GM18511 (cell line): ENCODE results near the gene GMDS.

Experiments used
- ATAC-seq: cut with Tn5 transposase; IDR thresholded peaks from one replicate; pipeline ENCODE4 v1.9.1; 2021; ENCODE audit warnings: mild to moderate bottlenecking, moderate library complexity; ENCODE audit not compliant: unreplicated experiment

The GMDS gene

DNA sequence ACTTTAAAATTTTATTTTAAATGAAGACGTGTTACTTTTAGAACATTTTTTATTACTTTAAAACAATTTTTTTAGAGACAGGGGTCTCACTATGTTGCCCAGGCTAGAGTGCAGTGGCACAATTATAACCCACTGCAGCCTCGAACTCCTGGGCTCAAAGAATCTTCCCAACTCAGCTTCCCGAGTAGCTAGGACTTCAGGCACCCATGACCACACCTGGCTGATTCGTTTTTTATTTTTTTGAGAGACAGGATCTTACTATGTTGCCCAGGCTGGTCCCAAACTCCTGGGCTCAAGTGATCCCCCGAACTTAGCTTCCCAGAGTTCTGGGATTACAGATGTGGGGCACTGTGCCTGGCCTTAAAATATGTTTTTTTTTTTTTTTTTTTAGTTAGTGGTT is 287.7 kb downstream of the GMDS start:
- no peak for ATAC-seq

DNA sequence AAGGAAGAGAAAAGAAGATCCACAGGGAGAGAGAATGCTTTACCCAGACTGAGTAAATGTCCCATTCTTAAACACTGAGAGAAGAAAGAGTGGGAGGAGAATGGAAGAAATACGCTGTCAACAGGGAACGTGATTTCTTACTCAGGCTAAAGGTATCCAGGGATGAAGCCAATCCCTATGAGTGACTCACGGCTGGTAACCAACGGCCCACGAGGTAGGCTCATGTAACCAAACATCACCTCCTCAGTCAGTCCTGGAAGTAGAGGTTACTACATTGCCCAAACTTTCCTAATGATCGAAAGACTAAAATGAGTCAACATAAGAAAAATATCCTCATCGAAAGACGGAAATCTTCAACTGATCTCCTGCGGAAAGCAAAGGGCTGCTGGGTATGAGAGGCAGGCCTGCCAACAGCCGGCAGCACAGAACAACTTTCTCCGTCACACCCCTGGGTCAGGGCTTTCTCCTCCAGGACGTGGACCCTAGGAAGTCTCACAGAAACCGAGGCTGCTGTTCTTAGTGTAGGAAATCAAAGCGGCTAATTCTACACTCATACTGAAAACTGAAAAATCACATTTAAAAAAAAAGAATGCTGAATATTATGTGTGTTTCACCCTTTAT is 292.6 kb downstream of the GMDS start:
- no peak for ATAC-seq

DNA sequence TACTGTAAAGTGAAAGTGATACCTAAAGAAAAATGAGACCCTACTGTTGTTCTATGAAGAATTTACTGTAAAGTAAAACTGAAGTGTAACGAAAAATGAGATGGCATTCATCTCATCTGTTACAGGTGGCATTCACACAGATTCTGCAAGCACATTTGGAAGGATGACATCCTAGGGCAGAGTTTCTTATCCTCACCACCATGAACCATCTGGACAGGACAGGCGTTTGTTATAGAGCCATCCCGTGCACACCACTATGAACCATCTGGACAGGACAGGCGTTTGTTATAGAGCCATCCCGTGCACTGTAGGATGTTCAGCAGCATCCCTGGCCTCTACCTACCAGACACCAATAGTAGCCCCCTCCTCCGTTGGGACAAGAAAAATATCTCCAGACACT is 294.8 kb downstream of the GMDS start:
- ATAC-seq = no peak

- no peak for ATAC-seq
These were observed 295.9 kb downstream of the GMDS start for GRCh38 chr6:1949538-1949937.

DNA sequence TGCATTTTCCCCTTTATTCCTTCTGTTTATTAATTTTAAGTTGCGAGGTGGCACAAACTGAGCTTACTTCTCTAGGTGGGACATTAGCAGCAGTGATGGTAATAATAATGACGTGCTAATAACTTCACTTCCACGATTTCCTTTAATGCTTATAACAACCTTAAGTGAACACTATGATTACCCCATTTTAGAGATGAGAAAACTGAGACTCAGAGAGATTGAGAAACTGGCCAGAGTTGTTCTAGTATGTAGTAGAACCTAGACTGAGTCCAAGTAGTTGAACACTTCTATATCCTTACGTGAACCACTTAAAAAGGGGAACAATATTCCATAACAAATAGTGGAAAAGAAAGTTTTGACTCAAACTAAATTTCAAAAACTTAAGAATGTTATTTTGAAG is 297.5 kb downstream of the GMDS start:
- no peak for ATAC-seq

- ATAC-seq = no peak
These were observed 298.8 kb downstream of the GMDS start for GRCh38 chr6:1946583-1946982.

DNA sequence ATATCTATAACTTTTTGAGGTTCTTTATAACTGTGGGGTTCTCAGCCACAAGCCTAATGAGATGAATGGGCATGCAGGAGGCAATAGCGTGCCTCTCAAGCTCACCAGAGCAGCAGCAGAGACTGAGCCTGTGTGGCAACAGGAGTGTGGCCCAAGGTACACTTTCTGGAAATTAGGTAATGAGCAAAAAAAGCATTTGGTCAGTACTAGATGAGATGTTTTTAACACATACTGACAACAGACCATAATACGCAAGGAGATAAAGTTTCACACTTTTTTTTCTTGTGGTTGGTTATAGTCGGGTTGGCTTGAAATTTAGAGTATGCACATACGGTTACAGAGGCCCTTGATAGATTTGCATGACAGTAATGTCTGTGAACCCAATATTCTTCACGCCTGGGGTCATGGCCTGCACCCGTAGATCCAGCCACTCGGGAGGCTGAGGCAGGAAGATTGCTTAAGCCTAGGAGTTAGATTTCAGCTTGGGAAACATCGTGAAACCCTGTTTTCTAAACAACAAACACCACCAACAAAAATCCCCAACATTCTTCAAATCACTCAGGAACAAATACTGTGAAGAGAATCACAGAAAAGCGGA is 300.1 kb downstream of the GMDS start:
- no peak for ATAC-seq

GRCh38 chr6:1942834-1943233 is 302.6 kb downstream of the GMDS start:
- no peak for ATAC-seq

DNA sequence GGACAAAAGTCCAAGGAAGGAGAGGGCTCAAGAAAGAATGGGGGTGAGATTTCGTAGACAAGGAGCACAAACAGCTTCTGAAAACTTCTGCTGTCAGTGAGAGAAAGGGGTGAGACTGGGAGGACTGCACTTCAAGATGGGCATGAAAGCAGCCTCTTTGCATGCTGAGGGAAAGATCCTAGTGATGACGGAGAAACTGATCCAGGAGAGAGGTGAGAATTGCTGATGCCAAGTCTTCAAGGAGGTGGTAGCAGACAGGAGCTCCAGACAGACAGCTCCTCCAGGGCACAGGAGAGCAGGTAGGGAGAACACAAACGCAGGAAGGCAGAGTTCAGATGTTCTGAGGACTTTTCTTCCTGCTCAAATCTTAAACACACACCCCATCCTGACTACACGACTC is 303.9 kb downstream of the GMDS start:
- ATAC-seq = no peak

- peak; percentile 96 for ATAC-seq
These were observed 305.0 kb downstream of the GMDS start for GRCh38 chr6:1940381-1940780.

- no peak for ATAC-seq
These were observed 312.1 kb downstream of the GMDS start for GRCh38 chr6:1933292-1933691.

DNA sequence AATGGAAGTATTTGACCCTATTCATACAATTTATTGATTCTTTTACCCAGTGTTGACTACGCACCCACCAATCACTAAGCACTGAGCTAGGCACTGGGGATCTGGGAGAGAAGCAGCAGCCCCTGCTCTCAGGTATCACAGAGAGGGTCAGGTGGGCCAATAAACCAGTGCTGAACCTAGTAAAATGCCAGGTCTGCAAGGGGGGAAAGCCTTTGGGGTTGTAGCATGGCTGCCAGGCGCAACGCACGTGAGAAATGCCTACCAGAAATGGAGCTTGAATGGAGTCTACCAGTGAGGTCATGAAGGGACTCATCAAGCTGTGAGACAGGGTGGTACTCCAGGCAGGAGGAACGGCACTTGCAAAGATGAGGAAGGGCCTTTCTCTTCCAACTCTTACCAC is 313.6 kb downstream of the GMDS start:
- ATAC-seq = no peak

- no peak for ATAC-seq
These were observed 315.0 kb downstream of the GMDS start for GRCh38 chr6:1930356-1930755.

GRCh38 chr6:1929931-1930330 is 315.5 kb downstream of the GMDS start:
- no peak for ATAC-seq

DNA sequence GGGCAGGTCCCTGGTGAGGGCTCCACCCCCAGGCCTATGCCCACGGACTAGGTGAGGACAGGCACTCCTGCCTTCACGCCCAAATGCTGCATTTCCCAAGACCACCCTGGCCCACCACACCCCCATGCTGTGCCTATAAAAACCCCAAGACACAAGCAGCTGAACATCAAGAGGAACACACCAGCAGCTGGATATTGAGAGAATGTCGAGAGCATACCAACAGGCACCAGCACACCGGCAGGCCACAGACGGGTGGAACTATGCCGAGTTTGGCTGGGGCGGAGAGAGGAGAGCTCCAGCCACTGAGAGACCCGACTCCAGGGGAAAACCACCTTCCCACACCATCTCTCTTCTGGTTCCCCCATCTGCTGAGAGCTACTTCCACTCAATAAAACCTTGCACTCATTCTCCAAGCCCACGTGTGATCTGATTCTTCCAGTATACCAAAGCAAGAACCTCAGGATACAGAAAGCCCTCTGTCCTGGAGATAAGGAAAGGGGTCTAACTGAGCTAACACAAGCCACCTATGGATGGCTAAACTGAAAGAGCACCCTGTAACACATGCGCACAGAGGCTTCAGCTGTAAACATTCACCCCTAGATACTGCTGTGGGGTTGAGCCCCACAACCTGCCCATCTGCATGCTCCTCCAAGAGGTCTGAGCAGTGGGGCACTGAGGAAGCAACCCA is 319.5 kb downstream of the GMDS start:
- ATAC-seq = no peak

GRCh38 chr6:1923449-1923848 is 322.0 kb downstream of the GMDS start:
- ATAC-seq = no peak

GRCh38 chr6:1917626-1918371 is 327.6 kb downstream of the GMDS start:
- no peak for ATAC-seq

DNA sequence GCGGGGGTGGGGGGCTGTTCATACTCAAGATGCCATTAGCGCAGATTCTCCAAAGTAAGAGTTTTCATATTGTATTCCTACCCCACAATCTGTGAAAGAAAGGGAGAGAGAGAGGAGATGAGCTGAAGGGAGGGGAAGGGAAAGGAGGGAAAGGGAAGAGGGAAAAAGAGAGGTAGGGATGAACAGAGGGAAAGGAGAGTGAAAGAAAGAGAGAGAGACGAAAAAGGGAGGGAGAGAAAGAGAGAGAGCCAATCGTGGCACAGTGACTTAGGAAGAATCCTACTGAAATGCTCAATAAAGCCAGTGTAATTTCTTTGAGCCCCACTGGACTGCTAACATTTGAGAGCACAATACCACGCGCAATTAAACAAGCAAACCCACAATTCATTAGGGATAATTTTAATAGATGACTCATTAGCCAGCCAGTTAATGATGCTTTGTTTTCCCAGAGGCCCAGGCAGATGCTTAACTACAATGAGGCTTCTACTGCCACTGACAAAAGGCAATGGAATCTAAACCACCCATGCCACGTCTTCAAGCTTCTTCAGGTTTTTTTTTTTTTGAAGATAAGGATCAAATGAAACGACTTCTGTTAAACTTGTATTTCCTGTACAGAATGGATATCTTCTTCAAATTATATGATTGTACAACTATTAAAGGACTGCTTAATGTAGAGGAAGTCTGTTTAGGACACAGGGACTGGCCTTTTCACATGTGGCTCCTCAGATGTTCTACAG is 328.9 kb downstream of the GMDS start:
- no peak for ATAC-seq

- no peak for ATAC-seq
These were observed 330.2 kb downstream of the GMDS start for GRCh38 chr6:1915226-1915625.

DNA sequence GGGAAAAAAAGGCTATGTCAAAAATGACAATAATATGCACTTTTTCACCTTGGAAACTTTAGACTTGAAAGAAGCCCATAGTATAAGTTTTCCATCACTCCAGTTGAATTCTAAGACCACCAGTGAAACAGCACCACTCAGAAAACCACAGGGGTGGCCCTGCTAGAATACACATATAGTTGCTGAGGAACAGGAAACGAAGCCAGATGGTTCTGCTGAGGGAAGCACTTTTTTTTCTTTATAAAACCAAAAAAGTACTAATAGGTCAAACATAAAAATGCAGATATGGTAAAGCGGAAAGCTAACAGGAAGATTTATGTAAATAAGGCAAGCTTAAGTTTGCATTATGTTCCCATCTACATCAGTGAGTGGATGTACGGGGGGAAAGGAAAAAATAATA is 331.8 kb downstream of the GMDS start:
- no peak for ATAC-seq

DNA sequence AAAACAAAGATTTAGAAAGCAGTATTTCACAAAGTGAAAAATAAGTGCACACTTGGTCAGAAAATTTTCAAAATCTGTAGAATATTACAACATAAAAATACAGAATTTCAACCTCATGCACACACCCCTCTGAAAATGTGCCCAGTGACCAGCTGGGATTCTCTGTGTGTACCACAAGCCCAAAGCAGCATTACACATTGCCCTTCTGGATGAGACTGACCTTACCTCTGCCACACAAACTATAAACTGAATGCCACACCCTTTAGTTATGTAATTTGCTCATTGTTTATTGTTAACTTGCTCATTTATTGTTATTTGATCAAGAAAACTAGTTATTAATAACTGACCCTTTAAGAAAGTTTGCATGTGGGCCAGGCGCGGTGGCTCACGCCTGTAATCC is 332.7 kb downstream of the GMDS start:
- no peak for ATAC-seq
